D721Med (cell line): ENCODE measurements around the gene ACKR4.

ENCODE experiments used
- DNase-seq: peaks from one replicate; pipeline ENCODE4 v3.0.0; 2011; ENCODE audit warnings: low spot score; ENCODE audit not compliant: insufficient read length
- FAIRE-seq: peaks from 2 replicates; lab custom pipeline; 2011; peaks lifted over from hg19 to GRCh38; lab: Jason Lieb, UNC
- TF ChIP-seq, protein P1 (sequence below): IDR thresholded peaks from 2 replicates; pipeline ENCODE4 v1.5.1; 2012; ENCODE audit warnings: mild to moderate bottlenecking, control low read depth; ENCODE audit not compliant: insufficient read depth; ENCODE audit errors: missing control alignments

Gene ACKR4

DNA sequence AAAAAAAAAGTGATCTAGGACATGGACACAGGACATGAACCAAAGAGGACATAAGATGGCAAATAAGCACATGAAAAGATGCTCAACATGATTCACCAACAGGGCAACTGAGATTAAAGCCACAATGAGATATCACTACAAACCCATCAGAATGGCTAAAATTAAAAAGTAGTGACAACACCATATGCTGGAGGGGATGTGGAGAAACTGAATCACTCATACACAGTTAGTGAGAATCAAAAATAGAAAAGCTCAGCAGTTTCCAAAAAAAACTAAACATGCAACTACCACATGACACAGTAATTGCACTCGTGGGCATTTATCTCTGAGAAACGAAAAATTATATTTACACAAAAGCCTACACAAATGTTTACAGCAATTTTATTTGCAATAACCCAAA is 27.9 kb upstream of the ACKR4 start:
- TF ChIP-seq, protein P1, sequence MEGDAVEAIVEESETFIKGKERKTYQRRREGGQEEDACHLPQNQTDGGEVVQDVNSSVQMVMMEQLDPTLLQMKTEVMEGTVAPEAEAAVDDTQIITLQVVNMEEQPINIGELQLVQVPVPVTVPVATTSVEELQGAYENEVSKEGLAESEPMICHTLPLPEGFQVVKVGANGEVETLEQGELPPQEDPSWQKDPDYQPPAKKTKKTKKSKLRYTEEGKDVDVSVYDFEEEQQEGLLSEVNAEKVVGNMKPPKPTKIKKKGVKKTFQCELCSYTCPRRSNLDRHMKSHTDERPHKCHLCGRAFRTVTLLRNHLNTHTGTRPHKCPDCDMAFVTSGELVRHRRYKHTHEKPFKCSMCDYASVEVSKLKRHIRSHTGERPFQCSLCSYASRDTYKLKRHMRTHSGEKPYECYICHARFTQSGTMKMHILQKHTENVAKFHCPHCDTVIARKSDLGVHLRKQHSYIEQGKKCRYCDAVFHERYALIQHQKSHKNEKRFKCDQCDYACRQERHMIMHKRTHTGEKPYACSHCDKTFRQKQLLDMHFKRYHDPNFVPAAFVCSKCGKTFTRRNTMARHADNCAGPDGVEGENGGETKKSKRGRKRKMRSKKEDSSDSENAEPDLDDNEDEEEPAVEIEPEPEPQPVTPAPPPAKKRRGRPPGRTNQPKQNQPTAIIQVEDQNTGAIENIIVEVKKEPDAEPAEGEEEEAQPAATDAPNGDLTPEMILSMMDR: no peak
- FAIRE-seq: peak; percentile 61

DNA sequence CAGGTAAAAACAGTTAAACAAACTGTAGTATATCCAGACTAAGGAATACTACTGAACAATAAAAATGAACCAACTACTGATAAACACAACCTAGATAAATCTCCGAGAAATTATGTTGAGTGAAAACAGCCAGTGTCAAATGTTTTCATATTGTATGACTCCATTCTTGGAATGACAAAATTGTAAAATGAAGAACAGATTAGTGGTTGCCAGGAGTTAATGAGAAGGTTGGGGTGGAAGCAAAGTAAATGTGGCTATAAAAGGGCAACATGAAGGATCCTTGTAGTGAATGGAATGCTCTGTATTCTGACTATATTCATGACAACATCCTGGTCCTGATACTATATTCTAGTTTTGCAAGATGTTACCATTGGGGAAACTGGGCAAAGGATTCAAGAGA is 27.5 kb upstream of the ACKR4 start:
- DNase-seq (no peak), FAIRE-seq (no peak)
- TF ChIP-seq, protein P1: no peak

More for the DNA sequence above, 27.9 kb upstream of the ACKR4 start:
- no peak for DNase-seq

DNA sequence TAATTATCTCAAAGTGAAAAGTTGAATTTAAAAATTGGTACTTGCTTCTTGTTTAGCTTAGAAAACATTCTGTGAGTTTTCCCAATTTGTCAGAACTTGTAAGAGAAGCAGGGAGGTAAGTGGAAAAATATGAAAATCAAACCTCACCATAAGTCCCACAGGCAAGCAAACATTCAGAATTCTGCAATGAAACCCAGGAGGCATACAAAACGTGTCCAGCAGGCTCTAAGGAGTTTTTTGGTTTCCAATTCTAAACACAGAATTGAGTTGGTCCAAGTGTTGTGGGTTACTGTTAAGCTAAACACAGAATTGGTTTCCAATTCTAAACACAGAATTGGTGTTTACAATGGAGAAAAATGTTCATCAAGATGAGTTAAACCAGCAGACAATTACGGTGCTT is 27.1 kb upstream of the ACKR4 start:
- DNase-seq (no peak), FAIRE-seq (no peak)
- TF ChIP-seq, protein P1: no peak

DNA sequence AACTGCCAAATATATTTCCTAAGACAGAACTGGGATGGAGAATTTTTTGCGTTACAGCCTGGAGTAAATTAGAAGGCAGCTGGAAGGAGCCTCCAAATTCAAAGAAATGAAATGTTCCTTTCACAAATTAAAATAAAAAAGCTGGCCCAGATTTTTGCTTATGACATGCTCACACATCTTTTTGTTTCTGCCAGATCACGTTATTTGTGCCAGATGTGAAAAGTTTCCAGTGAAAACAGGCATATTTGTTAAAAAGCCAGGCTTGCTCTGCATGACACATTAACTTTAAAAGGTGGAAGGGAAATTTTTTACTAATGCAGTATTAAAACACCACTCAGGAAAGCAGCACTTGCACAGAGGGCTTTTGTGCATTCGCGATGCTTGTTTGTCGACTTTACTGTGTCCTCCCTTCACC is 23.3 kb upstream of the ACKR4 start:
- no peak for DNase-seq
- no peak for FAIRE-seq
- TF ChIP-seq, protein P1: no peak

DNA sequence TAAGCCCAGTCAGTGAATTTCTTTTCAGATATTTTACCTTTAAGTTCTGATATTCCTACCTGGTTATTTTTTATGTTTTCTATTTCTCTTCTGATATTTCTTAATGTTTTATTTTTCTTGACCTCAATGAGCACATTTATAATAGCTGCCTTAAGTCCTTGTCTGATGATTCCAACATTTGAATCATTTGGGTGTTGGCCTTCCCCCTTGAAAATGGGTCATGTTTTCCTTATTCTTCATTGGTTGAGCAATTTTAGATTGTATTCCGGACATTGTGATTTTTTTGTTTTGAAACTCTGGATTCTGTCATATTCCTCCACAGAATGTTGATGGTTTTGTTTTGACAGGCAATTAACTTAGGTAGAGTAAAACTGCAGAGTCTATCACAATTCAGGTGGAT is 9.7 kb upstream of the ACKR4 start:
- DNase-seq: no peak
- FAIRE-seq: no peak
- TF ChIP-seq, protein P1: no peak

DNA sequence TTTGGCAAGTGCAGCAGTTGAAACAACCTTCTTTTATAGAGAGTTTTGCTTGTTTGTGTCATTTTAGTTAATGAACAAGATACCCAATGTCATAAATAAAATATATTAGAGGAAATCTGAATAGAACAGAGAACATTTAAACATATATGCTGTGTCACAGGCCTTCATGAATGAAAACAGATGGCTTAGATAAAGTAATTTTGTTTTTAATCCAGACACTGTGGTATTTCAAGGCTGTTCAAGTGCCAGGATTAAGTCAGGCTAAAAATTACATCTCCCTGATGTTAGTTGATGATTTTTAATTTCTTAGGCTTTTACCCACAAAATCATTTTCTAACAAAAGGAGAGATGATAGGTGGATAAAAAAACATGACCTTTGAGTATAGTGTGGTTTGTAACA is 4.9 kb upstream of the ACKR4 start:
- FAIRE-seq: peak; percentile 73
- DNase-seq: no peak
- TF ChIP-seq, protein P1: no peak

DNA sequence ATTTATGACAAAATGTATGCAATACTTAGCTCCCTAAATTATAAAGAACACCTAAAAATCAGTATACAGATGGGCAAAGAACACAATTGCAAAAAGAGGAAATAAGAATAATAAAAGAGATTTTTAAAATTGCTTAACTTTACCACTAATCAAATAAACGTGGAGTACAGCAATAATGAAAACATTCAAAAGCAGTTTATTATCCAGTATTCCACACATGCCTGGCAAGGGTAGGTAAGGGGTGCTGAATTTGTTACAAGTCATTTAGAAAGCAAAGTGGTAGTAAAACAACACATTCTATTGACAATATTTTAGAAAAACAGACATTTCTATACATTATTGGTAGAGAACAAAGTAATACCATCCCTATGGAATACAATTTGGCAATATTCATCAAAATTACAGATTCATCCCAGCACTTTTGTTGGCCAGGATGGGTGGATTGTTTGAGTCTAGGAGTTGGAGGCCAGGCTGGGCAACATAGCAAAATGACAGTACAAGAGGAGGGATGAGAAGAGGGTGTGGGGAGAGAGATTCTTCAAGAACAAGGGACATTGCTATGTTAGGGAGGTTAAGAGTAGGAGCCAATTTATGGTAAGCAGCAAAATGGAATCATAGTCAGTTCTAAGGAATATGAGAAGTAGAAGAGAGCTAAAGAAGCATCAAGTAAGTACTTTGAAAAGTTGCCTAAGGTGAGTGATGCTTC is 3.7 kb upstream of the ACKR4 start:
- FAIRE-seq (no peak), DNase-seq (no peak)
- TF ChIP-seq, protein P1: no peak
